Esophagus (tissue), 2 donors: ENCODE measurements around the gene PRDM15. TPM values are rescaled to one million over a fixed set of nuclear protein-coding genes. Genes with fewer than 3 reads are reported as not detected.

Source experiments
- H3K27ac ChIP-seq, 2 donors: one replicate each; pipeline ENCODE4 v1.5.1; 2013; ENCODE audit warnings: low read depth in 2 of 2, mild to moderate bottlenecking in 2 of 2, inconsistent platforms in 1 of 2, low read length in 1 of 2, moderate library complexity in 1 of 2
- H3K27me3 ChIP-seq, 2 donors: one replicate each; pipeline ENCODE4 v1.6.1; 2013; ENCODE audit warnings: low read length in 2 of 2, control low read depth in 1 of 2, mild to moderate bottlenecking in 1 of 2; ENCODE audit not compliant: insufficient read depth in 2 of 2, control insufficient read depth in 1 of 2
- H3K36me3 ChIP-seq, 2 donors: one replicate each; pipeline ENCODE4 v1.6.1; 2013; ENCODE audit warnings: low read length in 1 of 2; ENCODE audit not compliant: control insufficient read depth in 2 of 2, insufficient read depth in 2 of 2
- H3K4me1 ChIP-seq, 2 donors: one replicate each; pipeline ENCODE4 v1.6.1; 2013; ENCODE audit warnings: low read length in 1 of 2; ENCODE audit not compliant: control insufficient read depth in 2 of 2, insufficient read depth in 2 of 2
- H3K4me3 ChIP-seq, 2 donors: one replicate each; pipeline ENCODE4 v1.5.1; 2013; ENCODE audit warnings: low read length in 2 of 2, mild to moderate bottlenecking in 2 of 2, low read depth in 1 of 2, moderate library complexity in 1 of 2
- H3K9me3 ChIP-seq, 2 donors: one replicate each; pipeline ENCODE4 v1.6.1; 2013; ENCODE audit warnings: mild to moderate bottlenecking in 2 of 2, low read depth in 1 of 2, low read length in 1 of 2, moderate library complexity in 1 of 2; ENCODE audit not compliant: control insufficient read depth in 2 of 2, insufficient read depth in 1 of 2
- WGBS, 2 donors: extraction: QIAGEN DNeasy Blood & Tissue Kit; methylation state at CpG; one replicate each; pipeline ENCODE4 v1.1.7; 2013; 5-methylcytosine and 5-hydroxymethylcytosine counted together
- polyA plus RNA-seq, 2 donors: library from polyadenylated mRNA; stranded (reverse); fragments of 200-250 nt; gene quantifications; one replicate each; pipeline ENCODE4 v1.2.3, GENCODE V29; 2013
- donor health status: healthy with polysubstance abuse.
- donor health status: Bipolar disorder and iron deficiency.

The PRDM15 gene
- polyA plus RNA-seq, 2 donors: 2.2 to 4.4 TPM

GRCh38 chr21:41754479-41754891 lies 124.7 kb downstream of the PRDM15 start:
- Histone ChIP-seq H3K36me3 (peaks cover 0 to 31% of the 10 kb centered on the region in 2 donors), H3K4me3 (no peak overlapping the region), H3K4me1 (peaks cover 7 to 23% of the 10 kb centered on the region in 2 donors), H3K27ac (peak overlapping the region; percentile 28 to 69), H3K27me3 (no peaks in the 10 kb centered on the region), H3K9me3 (no peaks in the 10 kb centered on the region)
- WGBS, 2 donors: 43 to 44% methylated on average over 10 of the region's 10 CpGs

GRCh38 chr21:41753006-41753898 lies 125.9 kb downstream of the PRDM15 start:
- WGBS, 2 donors: 56 to 61% methylated on average over 16 of the region's 16 CpGs
- H3K4me1 ChIP-seq: peaks cover 9 to 26% of the 10 kb centered on the region in 2 donors
- H3K36me3 ChIP-seq: peaks cover 0 to 34% of the 10 kb centered on the region in 2 donors
- no peaks in the 10 kb centered on the region for H3K9me3 ChIP-seq
- H3K27me3 ChIP-seq: no peaks in the 10 kb centered on the region
- H3K4me3 ChIP-seq: no peak overlapping the region
- peak overlapping the region; percentile 49 to 51 for H3K27ac ChIP-seq

- Histone ChIP-seq H3K36me3 (peaks cover 0 to 40% of the 10 kb centered on the region in 2 donors), H3K4me3 (peak overlapping the region in 1 of 2 donors; percentile 9), H3K9me3 (no peaks in the 10 kb centered on the region), H3K27me3 (no peaks in the 10 kb centered on the region), H3K27ac (peak overlapping the region; percentile 89 to 98), H3K4me1 (peaks cover 9 to 26% of the 10 kb centered on the region in 2 donors)
- WGBS, 2 donors: 53 to 65% methylated on average over 13 of the region's 13 CpGs
Measured at GRCh38 chr21:41752231-41752681, 126.9 kb downstream of the PRDM15 start.

- peak overlapping the region in 1 of 2 donors; percentile 13 for H3K4me3 ChIP-seq
- no peaks in the 10 kb centered on the region for H3K27me3 ChIP-seq
- 28 to 37% methylated on average over 12 of the region's 12 CpGs for WGBS, 2 donors
- peak overlapping the region; percentile 89 to 98 for H3K27ac ChIP-seq
- no peaks in the 10 kb centered on the region for H3K9me3 ChIP-seq
- H3K36me3 ChIP-seq: peaks cover 0 to 42% of the 10 kb centered on the region in 2 donors
- H3K4me1 ChIP-seq: peaks cover 9 to 22% of the 10 kb centered on the region in 2 donors
Measured at GRCh38 chr21:41751611-41752011, 127.5 kb downstream of the PRDM15 start.

DNA sequence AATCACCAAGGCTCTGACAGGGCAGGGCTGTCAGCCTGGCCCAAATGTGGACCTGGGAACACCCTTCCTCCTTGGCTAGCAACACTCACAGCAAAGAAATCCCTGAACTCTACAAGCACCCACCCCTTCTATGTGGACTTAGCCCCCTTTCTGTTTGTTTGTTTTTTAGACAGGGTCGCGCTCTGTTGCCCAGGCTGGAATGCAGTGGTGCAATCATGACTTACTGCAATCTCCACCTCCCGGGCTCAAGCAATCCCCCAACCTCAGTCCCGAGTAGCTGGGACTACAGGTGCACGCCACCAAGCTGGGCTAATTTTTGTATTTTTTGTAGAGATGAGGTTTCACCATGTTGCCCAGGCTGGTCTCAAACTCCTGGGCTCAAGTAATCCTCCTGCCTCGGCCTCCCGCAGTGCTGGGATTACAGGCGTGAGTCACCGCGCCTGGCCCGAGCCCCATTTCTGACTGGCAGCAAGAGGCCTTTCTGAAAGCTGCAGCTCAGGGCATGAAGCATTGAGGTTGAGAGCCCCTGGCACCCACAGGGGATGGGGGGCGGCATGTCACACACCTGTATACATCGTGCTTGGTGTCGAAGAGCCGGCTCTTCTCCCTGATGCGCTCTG lies 128.5 kb downstream of the PRDM15 start:
- Histone ChIP-seq H3K27ac (peak overlapping the region; percentile 80 to 98), H3K27me3 (no peaks in the 10 kb centered on the region), H3K4me1 (peaks cover 9 to 22% of the 10 kb centered on the region in 2 donors), H3K4me3 (no peak overlapping the region), H3K36me3 (peaks cover 0 to 43% of the 10 kb centered on the region in 2 donors), H3K9me3 (no peaks in the 10 kb centered on the region)
- 61 to 71% methylated on average over 16 of the region's 16 CpGs for WGBS, 2 donors

DNA sequence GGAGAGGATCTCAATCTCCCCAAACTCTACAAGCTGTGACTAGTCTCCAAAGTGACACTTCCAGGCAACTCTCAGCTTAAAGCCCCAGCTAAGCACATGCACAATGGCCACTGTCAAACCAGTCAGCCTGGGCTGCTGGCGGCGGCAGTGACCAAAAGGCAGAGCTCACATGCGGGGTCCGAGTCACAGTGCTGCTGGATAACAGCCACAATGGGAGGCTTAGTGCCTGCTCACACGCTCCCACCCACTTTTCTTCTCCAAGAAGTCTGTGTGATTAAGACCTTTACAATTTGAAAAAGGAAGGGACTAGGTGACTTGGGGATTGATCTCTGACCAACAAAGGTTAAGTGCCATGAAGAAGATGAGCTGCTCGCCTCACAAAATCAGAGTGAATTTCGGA lies 129.1 kb downstream of the PRDM15 start:
- WGBS, 2 donors: 49 to 53% methylated on average over 7 of the region's 7 CpGs
- Histone ChIP-seq H3K27me3 (no peaks in the 10 kb centered on the region), H3K36me3 (peaks cover 0 to 43% of the 10 kb centered on the region in 2 donors), H3K27ac (peak overlapping the region; percentile 80 to 98), H3K4me1 (peaks cover 9 to 16% of the 10 kb centered on the region in 2 donors), H3K4me3 (no peak overlapping the region), H3K9me3 (no peaks in the 10 kb centered on the region)

GRCh38 chr21:41749286-41749685 lies 129.9 kb downstream of the PRDM15 start:
- H3K4me1 ChIP-seq: peaks cover 4 to 16% of the 10 kb centered on the region in 2 donors
- no peak overlapping the region for H3K4me3 ChIP-seq
- 72 to 74% methylated on average over 10 of the region's 10 CpGs for WGBS, 2 donors
- H3K9me3 ChIP-seq: no peaks in the 10 kb centered on the region
- peaks cover 0 to 47% of the 10 kb centered on the region in 2 donors for H3K36me3 ChIP-seq
- no peaks in the 10 kb centered on the region for H3K27me3 ChIP-seq
- H3K27ac ChIP-seq: peak overlapping the region; percentile 39 to 80

Other genes with a start within 250 kb of the PRDM15 start
- gene RIPK4, start 112.3 kb downstream of the PRDM15 start, polyA plus RNA-seq: 10 to 100 TPM; 51.7 to 72.4 TPM
- gene C2CD2, start 74.7 kb upstream of the PRDM15 start, polyA plus RNA-seq: 10 to 100 TPM in 1 of 2 donors, 1 to 10 TPM in 1; 7.9 to 11.0 TPM
- gene ZBTB21, start 131.0 kb upstream of the PRDM15 start, polyA plus RNA-seq: 1 to 10 TPM; 1.6 to 2.7 TPM
- gene UMODL1, start 192.0 kb upstream of the PRDM15 start, polyA plus RNA-seq: under 1 TPM; 0.12 to 0.18 TPM